ENCODE data around the gene KIRREL3.

- no peak for TF ChIP-seq ZNF274 (IDR thresholded peaks at IDR 0.05; ENCODE audit: low read depth, low read length)
- no peak for TF ChIP-seq YY1 (IDR thresholded peaks at IDR 0.05; ENCODE audit: insufficient read depth, insufficient read length)
Measured at GRCh38 chr11:126545057-126545555, 455.5 kb downstream of the KIRREL3 start.

Measured in NT2/D1 (cell line).